GM12873 (cell line): ENCODE results near the gene GPC6.

Source experiments
- CTCF ChIP-seq: IDR thresholded peaks from 2 replicates; pipeline ENCODE4 v1.5.1; 2012; ENCODE audit warnings: low read depth, mild to moderate bottlenecking, moderate library complexity, low read length, control low read depth; ENCODE audit not compliant: insufficient read depth; ENCODE audit errors: missing control alignments

GPC6 gene

GRCh38 chr13:93700115-93700514, 473.5 kb downstream of the GPC6 start:
- TF ChIP-seq CTCF: no peak

GRCh38 chr13:93708308-93709075, 481.9 kb downstream of the GPC6 start:
- TF ChIP-seq CTCF: no peak

GRCh38 chr13:93709506-93710244, 483.1 kb downstream of the GPC6 start:
- TF ChIP-seq CTCF: no peak

- no peak for TF ChIP-seq CTCF
Measured at GRCh38 chr13:93714171-93714570, 487.6 kb downstream of the GPC6 start.

- no peak for TF ChIP-seq CTCF
Measured at GRCh38 chr13:93715866-93716265, 489.3 kb downstream of the GPC6 start.

GRCh38 chr13:93716623-93717022, 490.0 kb downstream of the GPC6 start:
- TF ChIP-seq CTCF: no peak

GRCh38 chr13:93721483-93721882, 494.9 kb downstream of the GPC6 start:
- no peak for TF ChIP-seq CTCF
